ENCODE measurements around the gene FKBP8.
A peak's percentile ranks its signal among the peaks of the same experiment; 100 is the strongest.

FKBP8 gene

DNA sequence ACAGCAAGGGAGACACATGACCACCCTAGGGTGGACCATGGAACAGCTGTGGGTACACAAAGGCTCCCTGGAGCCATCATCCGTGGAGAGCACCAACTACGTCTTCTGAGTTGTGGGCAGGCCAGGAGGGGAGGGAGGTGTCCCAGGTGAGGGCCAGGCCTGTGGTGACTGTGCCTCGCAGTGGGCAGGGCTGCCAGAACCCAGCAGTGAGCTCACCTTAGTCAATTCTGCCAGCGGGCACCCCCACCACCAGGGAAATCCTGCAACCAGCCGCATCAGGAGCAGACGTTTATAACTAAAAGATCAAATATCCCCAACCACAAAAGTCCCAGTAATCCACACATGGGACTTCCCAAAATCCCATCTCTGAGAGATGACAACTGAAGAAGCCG lies 41.1 kb downstream of the FKBP8 start:
- DNase-seq (ENCODE audit: low spot score): no peak

- no peak for DNase-seq (ENCODE audit: low spot score)
Observed at GRCh38 chr19:18501832-18502231, 41.5 kb downstream of the FKBP8 start.

DNA sequence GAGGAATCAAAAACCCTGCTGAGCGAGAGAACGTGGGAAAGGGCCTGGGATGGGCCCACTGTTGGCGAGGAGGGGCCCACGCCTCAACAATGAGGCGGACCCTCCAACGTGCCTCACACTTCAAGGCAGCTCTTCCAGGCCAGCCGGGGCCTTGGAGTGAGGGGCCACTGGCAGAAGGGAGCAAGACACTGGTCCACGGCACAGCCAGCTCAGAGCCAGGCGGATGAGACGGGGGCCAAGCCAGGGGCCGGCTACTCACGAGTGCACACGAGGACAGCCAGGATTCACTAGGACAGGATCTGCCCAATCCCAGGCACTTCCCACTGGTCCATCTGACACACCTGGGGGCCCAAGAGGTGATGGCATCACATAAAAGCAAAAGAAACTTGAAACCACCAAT lies 42.0 kb downstream of the FKBP8 start:
- no peak for DNase-seq (ENCODE audit: low spot score)

DNA sequence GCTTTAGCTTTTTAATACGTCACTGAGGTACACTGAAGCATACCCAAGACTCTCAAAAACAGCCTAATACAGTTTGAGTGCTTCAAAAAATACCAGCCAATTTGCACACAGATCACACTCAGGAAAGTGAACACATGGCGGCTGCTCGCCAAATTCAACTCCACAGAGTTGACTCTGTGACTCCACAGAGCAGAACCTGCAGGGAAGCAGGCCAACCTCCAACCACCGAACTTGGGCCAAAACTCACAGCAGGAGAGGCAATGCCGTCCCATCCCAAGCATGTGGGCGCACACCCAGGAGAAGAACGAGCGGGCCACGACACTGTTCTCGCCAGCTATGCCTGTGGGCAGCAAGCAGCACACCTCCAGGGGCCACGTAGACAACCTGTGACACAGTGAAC lies 42.6 kb downstream of the FKBP8 start:
- DNase-seq (ENCODE audit: low spot score): no peak

- no peak for DNase-seq (ENCODE audit: low spot score)
Observed at GRCh38 chr19:18500376-18500775, 43.0 kb downstream of the FKBP8 start.

DNA sequence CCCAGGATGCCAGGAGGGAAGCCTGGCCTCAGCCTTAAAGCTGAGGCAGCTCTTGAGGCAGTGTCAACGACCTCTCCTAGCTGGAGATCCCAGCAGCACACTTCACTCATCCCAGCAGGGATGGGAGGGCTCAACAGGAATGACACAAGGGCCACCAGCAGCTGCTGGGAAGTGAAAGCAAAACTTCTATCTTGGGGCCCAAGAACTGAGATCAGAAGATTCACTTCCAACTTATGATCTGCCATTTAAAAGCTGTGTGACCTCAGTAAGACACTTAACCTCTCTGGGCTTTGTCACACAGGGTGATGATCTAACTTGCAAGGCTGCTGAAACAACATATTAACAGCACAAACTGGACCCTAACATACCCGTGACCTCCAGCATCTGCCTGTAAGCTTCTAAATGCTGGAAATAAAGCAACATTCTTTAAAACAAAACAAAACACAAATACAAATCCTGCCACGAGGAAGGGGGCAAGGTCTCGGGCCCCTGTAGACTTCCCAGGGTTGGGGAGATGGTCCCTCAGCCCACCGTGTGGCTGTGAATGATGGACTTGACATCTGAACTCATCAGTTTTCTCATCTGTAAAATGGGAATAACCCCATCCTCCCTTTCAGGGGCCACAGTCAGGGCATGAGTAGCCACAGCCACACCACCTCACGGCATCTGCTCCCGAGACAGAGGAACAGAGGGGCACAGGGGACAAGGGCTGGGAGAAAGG lies 44.2 kb downstream of the FKBP8 start:
- DNase-seq (ENCODE audit: low spot score): no peak

GRCh38 chr19:18496980-18497256 lies 46.5 kb downstream of the FKBP8 start:
- no peak for DNase-seq (ENCODE audit: low spot score)

- no peak for DNase-seq (ENCODE audit: low spot score)
Observed at GRCh38 chr19:18496167-18496979, 47.0 kb downstream of the FKBP8 start.

DNA sequence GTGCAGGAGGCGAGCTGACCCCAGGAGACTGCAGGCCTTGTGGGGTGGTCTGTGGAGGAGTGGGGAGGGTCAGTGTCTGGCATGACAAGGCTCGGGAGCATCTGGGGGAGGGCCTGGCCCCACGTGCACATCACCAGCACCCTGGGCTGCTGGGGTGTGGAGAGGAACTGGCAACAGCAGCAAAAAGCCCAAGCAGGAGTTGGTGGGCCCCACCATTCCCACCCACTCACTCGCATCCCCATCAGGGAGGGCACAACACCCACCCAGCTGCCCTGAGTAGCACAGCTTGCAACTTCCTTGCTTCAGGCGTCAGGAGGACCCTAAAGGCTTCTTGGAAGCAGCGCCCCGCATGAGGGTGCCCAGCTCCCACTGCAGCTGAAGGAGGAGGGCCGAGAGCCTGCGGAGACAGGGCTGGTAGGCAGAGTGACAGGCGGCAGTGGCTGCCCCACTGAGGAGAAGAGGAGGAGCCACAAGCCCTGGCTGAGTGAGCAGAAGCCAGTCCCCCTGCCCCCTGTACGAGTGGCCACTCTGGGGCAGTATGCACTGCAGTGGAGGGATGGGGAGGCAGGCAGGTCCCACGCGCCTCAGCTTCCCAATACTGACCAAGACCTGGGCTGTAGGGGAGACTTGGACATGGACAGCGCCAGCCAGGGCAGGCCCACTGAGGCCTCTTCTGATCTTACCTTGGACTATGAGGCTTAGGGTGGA lies 48.0 kb downstream of the FKBP8 start:
- DNase-seq (ENCODE audit: low spot score): no peak

GRCh38 chr19:18494267-18494607 lies 49.1 kb downstream of the FKBP8 start:
- no peak for DNase-seq (ENCODE audit: low spot score)

DNA sequence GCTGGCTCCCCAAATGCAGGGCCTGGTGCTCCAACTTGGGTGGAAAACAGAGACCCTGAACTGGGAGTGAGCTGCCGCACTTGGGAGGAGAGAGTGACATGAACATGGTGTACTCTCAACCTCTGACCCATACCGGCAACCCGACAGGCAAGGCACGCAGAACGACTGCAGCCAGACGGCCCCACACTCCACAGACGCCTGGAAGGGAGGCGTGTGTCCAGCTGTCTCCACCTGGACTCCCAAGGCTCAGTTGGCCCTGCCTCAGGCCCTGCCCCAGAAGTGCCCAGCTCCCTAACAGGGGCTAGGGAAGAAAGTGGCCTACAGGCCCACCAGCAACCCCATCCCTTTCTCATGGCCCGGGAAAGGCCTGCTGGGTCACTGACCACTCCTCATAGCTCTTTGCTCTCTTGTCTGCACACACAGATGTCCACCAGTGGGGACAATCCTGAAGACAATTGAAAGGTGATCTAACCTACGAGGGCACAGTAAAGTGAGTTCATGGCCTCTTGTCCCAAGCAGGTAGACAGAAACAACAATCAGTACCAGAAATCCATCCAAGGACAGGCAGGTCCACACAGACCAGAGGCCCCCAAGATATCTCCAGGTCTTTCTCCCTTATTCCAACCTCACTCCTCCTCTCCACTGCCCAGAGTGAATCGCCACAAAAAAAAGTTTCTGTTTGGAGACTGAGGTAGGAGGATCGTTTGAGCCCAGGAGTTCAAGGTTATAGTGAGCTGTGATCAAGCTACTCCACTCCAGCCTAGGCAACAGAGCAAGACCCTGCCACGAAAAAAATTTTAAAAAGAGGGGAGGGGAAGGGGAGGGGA lies 49.7 kb downstream of the FKBP8 start:
- DNase-seq (ENCODE audit: low spot score): no peak

GRCh38 chr19:18491995-18492953 lies 51.1 kb downstream of the FKBP8 start:
- no peak for DNase-seq (ENCODE audit: low spot score)

- no peak for DNase-seq (ENCODE audit: low spot score)
Observed at GRCh38 chr19:18490728-18491127, 52.6 kb downstream of the FKBP8 start.

DNA sequence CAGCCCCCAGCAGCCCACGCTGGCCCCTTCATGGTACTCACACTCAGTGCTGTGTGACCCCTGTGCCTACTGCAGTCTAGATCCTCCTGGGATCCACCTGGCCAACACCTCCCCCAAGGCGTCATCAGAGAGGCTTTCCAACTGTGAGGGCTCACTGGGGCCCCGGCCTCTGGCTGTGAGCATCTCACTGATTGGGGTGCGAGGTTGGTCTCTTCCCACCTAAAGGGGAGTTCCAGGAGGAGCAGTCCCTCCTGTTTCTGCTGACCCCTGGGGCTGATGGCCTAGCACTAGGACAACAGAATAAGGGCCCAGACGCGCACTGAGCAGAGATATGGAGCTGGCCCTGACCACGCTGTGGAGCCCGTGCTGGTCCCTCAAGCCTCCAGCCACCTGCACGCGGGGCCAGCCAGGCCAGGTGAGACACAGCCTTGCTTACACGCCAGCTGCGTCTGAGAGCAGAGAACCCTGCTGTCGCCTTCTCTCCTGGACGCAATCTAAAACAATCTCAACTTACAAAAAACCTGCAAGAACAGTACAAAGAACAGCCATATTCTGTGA lies 53.7 kb downstream of the FKBP8 start:
- DNase-seq (ENCODE audit: low spot score): no peak

DNA sequence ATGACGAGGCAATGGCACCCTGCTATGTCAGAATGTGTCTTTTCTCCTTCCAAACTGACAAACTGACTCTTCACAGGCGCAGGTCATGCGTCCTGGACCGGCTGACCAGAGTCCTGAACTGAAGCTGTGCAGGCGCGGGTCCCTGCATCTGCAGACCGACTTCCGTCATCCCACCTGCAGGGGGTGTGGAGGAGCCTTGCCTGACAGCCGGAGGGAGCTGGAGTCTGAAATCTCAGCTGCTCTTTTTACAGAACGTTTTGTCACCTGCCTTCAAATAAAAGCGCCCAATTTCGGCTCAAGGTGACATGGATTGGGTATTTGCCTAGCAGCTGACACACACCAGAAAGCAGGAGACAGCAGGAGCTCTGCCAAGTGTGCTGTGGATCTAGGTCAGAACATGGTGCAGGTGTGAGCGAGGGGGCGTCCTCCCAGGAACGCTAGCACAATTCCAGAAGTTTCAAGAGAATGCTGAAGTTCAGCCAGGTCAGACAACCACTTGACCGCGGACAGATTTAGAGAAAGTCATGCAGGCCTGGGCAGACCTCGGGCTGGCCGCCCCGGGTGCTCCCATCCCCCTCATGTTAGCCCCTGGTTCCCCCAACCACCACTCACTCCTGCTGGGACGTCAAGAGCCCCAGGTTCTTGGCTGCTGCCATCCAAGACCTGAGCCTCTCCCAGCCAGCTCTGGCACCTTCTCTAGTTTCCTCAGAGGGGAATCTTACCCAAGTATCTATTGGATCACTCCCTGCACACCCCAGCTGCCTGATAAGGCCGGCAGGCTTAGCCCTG lies 54.3 kb downstream of the FKBP8 start:
- peak; percentile 80 for DNase-seq (ENCODE audit: low spot score)

GRCh38 chr19:18488403-18488723 lies 55.0 kb downstream of the FKBP8 start:
- no peak for DNase-seq (ENCODE audit: low spot score)

DNA sequence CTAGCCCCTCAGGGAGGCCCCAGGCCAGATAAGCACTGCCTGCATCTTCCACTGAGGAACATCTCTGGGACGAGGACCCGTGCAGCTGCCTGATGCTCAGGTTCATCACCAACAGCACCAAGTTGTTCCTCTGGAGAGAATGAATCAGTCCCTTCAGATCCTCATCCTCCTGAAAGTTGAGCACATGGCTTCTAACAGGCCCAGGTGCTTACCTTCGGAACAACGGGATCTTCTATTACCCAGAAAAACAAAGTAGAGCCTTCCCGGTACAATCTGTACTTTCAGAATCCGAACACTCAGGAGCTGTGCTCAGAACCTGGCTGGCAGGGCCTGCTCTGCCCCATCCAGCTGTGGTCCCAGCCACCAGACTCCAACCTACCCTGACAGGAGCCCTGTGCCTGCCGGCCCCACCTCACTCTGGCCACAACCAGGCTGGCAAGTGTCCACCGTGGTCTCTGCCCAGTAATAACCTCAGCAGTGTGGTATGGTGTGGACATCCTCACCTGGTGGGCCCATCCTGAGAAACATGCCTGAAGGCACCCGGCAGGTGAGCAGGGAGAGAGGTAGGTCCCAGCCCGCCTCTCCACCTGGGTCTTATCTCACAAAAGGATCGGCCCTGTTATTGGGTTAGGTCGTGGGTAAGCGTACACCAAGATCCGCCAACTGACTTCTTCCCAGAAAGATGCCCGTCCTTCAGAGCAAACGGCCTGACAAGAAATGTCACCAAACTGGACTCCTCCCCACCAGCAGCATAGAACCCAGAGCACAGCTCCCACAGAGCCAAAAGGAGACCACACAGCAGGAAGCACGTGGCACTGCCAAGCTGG lies 55.6 kb downstream of the FKBP8 start:
- no peak for DNase-seq (ENCODE audit: low spot score)

GRCh38 chr19:18486746-18487145 lies 56.6 kb downstream of the FKBP8 start:
- no peak for DNase-seq (ENCODE audit: low spot score)

- no peak for DNase-seq (ENCODE audit: low spot score)
Observed at GRCh38 chr19:18484992-18485391, 58.4 kb downstream of the FKBP8 start.

All from HuH-7 (cell line).